Measurements from ENCODE around the gene FHIT. TPM values are rescaled to one million over a fixed set of nuclear protein-coding genes. Genes with fewer than 3 reads are reported as not detected.

Gene FHIT
- total RNA-seq, 4 donors from 2014 or later: 3.5 to 17.0 (median 16.7) TPM

DNA sequence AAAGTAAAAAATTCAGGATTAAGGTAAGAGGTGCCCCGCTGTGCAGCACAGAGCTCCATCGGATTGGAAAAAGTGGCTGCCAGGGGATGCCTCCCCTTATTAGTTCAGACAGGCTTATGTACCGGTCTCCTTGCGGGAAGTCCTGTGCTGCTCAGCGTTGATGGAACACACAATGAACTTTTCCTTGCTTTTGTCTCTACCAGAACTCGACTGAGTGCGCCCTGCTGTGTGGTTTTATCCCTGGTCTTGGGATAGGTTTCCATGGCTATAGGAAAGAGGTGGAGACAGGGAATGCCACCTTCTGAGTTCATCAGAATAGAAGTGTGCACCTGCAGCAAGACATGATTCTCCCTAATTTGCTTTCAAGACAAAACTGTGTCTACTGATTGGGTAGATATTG lies 1455.5 kb downstream of the FHIT start:
- Histone ChIP-seq H3K4me1 (no peaks in the 10 kb centered on the region), H3K4me3 (no peak overlapping the region), H3K27me3 (no peaks in the 10 kb centered on the region), H3K36me3 (no peaks in the 10 kb centered on the region), H3K27ac (no peak overlapping the region), H3K9me3 (no peaks in the 10 kb centered on the region)
- TF ChIP-seq POLR2A (IDR thresholded peaks at IDR 0.05): no peak
- TF ChIP-seq, protein P1, sequence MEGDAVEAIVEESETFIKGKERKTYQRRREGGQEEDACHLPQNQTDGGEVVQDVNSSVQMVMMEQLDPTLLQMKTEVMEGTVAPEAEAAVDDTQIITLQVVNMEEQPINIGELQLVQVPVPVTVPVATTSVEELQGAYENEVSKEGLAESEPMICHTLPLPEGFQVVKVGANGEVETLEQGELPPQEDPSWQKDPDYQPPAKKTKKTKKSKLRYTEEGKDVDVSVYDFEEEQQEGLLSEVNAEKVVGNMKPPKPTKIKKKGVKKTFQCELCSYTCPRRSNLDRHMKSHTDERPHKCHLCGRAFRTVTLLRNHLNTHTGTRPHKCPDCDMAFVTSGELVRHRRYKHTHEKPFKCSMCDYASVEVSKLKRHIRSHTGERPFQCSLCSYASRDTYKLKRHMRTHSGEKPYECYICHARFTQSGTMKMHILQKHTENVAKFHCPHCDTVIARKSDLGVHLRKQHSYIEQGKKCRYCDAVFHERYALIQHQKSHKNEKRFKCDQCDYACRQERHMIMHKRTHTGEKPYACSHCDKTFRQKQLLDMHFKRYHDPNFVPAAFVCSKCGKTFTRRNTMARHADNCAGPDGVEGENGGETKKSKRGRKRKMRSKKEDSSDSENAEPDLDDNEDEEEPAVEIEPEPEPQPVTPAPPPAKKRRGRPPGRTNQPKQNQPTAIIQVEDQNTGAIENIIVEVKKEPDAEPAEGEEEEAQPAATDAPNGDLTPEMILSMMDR (IDR thresholded peaks at IDR 0.05): no peak
- no peak for DNase-seq

DNA sequence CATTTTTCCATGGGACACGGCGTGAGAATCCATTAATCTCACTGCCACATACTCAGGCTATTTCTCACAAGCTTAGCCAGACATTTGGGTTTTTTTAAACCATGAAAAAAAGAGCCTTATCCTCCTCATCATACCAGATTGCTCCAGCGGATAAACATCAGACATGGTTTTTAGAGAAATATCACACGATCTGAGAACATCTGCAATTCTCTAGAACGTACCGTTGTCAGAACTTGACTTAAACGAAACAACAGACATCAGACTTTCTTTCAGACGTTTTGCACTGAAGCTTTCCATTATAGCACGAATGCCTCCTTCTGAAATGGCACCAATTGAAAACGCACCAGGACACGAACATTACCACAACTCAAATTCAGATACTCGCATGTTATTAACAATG lies 1457.3 kb downstream of the FHIT start:
- no peaks in the 10 kb centered on the region for H3K4me1 ChIP-seq
- DNase-seq: no peak
- H3K4me3 ChIP-seq: no peak overlapping the region
- no peaks in the 10 kb centered on the region for H3K36me3 ChIP-seq
- no peak overlapping the region for H3K27ac ChIP-seq
- no peaks in the 10 kb centered on the region for H3K27me3 ChIP-seq
- TF ChIP-seq POLR2A (IDR thresholded peaks at IDR 0.05): no peak
- TF ChIP-seq, protein P1 (IDR thresholded peaks at IDR 0.05): no peak
- H3K9me3 ChIP-seq: no peaks in the 10 kb centered on the region

DNA sequence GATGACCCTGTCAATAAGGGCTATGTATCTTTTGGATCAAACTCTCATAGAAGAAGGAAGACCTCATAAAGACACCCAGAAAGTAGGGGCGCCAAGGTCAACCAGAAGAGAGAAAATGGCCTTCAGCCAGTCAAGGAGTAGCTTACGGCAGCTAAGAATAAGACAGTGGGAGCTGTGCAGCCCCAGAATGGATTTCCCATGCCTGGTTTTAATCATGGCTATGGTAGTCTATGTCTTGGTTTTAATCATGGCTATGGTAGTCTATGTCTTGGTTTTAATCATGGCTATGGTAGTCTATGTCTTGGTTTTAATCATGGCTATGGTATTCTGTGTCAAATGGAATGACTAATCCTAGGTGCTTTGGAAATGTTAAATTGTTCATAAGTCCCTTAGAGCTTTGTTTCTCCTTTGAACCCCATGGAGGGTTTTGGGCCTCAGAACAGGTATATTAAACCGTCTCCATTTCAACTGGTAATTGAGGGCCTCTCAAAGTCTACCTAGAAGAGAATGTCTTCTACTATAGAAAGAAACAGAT lies 1459.4 kb downstream of the FHIT start:
- H3K27me3 ChIP-seq: no peaks in the 10 kb centered on the region
- no peak overlapping the region for H3K4me3 ChIP-seq
- H3K9me3 ChIP-seq: no peaks in the 10 kb centered on the region
- no peak overlapping the region for H3K27ac ChIP-seq
- no peaks in the 10 kb centered on the region for H3K4me1 ChIP-seq
- no peaks in the 10 kb centered on the region for H3K36me3 ChIP-seq
- TF ChIP-seq POLR2A (IDR thresholded peaks at IDR 0.05): no peak
- TF ChIP-seq, protein P1 (IDR thresholded peaks at IDR 0.05): no peak
- no peak for DNase-seq

DNA sequence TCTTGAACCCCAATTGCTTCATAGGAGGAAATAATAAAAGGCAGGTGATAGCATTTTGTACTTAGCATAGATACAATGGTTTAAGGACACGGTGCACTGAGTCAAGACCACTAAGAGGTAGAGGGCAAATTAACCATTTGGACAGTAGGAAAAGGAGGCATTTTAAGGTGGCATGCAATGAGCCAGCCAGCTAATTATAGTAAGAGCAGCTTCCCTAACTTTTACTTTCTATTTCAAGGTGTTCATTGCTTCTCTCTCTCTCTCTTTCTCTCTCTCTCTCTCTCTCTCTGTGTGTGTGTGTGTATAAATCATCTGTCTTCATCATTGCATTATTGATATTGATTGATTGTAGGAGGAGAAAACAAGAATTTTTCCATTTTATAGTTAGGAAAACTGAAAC lies 1461.0 kb downstream of the FHIT start:
- Histone ChIP-seq H3K36me3 (no peaks in the 10 kb centered on the region), H3K4me1 (no peaks in the 10 kb centered on the region), H3K27ac (no peak overlapping the region), H3K27me3 (no peaks in the 10 kb centered on the region), H3K4me3 (no peak overlapping the region), H3K9me3 (no peaks in the 10 kb centered on the region)
- no peak for DNase-seq
- no peak for TF ChIP-seq POLR2A (IDR thresholded peaks at IDR 0.05)
- TF ChIP-seq, protein P1 (IDR thresholded peaks at IDR 0.05): no peak

DNA sequence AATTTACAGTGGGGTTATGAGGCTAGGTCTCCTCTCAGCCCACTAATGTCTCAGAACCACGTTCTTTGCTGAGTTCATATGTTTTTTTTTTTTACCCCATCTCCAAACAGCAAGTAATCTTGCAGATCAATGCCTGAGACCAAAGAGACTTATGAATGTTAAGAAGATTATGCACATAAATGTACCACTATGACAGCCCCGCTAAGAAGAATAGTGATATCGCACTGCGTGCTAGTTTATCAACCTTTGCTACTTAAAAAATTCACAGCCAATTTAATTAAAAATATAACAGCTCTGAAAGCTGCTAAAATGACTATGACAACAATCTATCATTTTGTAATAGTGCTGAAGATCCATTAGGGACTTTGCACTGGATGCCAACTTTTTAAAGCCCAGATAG lies 1462.5 kb downstream of the FHIT start:
- Histone ChIP-seq H3K36me3 (no peaks in the 10 kb centered on the region), H3K4me3 (no peak overlapping the region), H3K4me1 (no peaks in the 10 kb centered on the region), H3K9me3 (no peaks in the 10 kb centered on the region), H3K27ac (no peak overlapping the region), H3K27me3 (no peaks in the 10 kb centered on the region)
- no peak for DNase-seq
- TF ChIP-seq, protein P1 (IDR thresholded peaks at IDR 0.05): no peak
- no peak for TF ChIP-seq POLR2A (IDR thresholded peaks at IDR 0.05)

DNA sequence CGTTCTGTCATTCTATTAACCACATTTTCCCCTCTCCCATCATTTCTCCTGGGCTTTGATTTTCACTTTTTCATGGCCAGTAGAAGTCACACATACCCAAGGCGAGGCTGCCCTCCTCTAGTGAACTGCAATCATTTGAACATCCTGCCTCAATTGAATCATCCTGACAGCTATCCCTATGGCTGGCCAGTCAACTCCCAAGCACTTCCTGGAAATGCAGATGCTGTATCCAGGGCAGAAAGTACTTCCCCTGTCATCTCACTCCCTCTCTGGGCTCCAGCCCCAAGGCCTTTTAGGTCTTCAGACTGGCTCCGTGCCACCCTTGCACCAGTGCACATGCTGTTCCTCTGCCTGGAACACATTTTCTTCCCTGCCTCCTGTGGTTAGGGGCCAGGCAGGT lies 1463.1 kb downstream of the FHIT start:
- DNase-seq: no peak
- Histone ChIP-seq H3K27ac (no peak overlapping the region), H3K27me3 (no peaks in the 10 kb centered on the region), H3K4me1 (no peaks in the 10 kb centered on the region), H3K4me3 (no peak overlapping the region), H3K36me3 (no peaks in the 10 kb centered on the region), H3K9me3 (no peaks in the 10 kb centered on the region)
- no peak for TF ChIP-seq POLR2A (IDR thresholded peaks at IDR 0.05)
- TF ChIP-seq, protein P1 (IDR thresholded peaks at IDR 0.05): no peak

Measured in Peyer's patch (tissue), 4 donors.